ENCODE data around the gene UNC93A.
"Not testable (repeated sequence)": the region's sequence is repeated elsewhere in the genome, so short reads cannot be mapped to it uniquely, and the experiment has no call there.

DNA sequence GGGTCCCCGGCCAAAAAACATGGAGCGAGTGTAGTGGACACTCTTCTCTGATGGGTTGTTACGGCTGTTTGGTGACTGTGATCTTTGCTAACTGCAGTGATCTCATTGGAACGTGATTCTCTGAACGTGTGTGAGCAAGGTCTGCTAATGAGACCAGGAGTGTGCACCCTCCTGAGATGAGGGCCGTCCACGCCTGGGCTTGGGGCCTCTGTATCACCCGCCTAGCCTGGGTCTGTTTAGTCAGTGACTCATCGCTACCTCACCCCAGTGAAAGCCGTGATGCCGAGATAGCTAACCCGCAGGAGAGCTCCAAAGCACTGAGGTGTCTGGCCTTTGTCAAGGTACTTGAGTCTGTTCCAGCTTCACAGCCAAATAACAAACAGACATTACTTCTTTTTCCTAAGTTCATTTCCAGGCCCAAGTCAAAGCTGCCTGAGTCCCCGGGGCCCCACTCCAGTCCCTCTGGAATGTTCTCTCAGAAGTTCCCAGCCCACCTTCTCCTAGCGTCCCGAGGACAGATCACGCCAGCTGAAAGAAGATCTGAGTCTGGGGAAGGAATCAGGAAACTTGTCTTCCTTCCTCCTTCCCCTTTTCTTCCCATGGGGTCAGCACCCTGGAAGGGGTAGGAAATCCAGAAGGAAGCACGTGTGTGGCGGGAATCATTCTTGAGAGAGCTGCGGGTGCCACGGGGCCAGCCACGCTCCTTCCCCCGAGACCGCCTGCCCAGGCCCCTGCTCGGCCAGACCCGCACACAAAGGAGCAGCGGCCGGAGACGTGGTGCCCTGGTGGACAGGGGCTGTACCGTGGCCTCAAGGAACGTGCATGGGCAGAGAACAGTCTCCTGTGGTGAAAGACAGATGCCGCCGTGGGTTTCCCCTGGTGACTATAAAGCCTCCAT is 29.0 kb downstream of the UNC93A start:
- TF ChIP-seq, protein P1, sequence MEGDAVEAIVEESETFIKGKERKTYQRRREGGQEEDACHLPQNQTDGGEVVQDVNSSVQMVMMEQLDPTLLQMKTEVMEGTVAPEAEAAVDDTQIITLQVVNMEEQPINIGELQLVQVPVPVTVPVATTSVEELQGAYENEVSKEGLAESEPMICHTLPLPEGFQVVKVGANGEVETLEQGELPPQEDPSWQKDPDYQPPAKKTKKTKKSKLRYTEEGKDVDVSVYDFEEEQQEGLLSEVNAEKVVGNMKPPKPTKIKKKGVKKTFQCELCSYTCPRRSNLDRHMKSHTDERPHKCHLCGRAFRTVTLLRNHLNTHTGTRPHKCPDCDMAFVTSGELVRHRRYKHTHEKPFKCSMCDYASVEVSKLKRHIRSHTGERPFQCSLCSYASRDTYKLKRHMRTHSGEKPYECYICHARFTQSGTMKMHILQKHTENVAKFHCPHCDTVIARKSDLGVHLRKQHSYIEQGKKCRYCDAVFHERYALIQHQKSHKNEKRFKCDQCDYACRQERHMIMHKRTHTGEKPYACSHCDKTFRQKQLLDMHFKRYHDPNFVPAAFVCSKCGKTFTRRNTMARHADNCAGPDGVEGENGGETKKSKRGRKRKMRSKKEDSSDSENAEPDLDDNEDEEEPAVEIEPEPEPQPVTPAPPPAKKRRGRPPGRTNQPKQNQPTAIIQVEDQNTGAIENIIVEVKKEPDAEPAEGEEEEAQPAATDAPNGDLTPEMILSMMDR (IDR thresholded peaks at IDR 0.05; ENCODE audit: insufficient read depth, low read length, poor library complexity, severe bottlenecking): not testable (repeated sequence)
- not testable (repeated sequence) for TF ChIP-seq EZH2phosphoT487 (conservative IDR thresholded peaks at IDR 0.05; ENCODE audit: low read length)

Measured in SU-DHL-6 (cell line).